Thoracic aorta (tissue), 2 donors: Measurements from ENCODE around the gene SRGAP1. TPM values are rescaled to one million over a fixed set of nuclear protein-coding genes. Genes with fewer than 3 reads are reported as not detected.

Experiments
- ATAC-seq: fragments of 150-250 bp; one replicate; pipeline ENCODE4 v1.8.0; 2017; ENCODE audit warnings: low read depth; ENCODE audit not compliant: insufficient number of reproducible peaks, low FRiP score
- DNase-seq: peaks from one replicate; pipeline ENCODE4 v3.0.0-alpha.2; 2020; ENCODE audit warnings: low spot score
- H3K27ac ChIP-seq, 2 donors: fragments of 200-600 bp; sonication (generic); 1 replicate in 1 of 2; 2 replicates in 1 of 2; pipeline ENCODE4 v1.5.1; 2016; ENCODE audit warnings: mild to moderate bottlenecking in 2 of 2, moderate library complexity in 2 of 2
- H3K27me3 ChIP-seq: fragments of 200-600 bp; sonication (generic); replicated peaks from 2 replicates; pipeline ENCODE4 v1.6.0; 2016; ENCODE audit warnings: mild to moderate bottlenecking; ENCODE audit not compliant: insufficient read depth
- H3K36me3 ChIP-seq: fragments of 200-600 bp; sonication (generic); one replicate; pipeline ENCODE4 v1.5.1; 2016
- H3K4me1 ChIP-seq, 2 donors: fragments of 200-600 bp; sonication (generic); 1 replicate in 1 of 2; 2 replicates in 1 of 2; pipeline versions ENCODE4 v1.5.1 to v1.6.0; 2016; ENCODE audit warnings: low read depth in 2 of 2, mild to moderate bottlenecking in 1 of 2; ENCODE audit not compliant: control insufficient read depth in 1 of 2
- H3K4me3 ChIP-seq: fragments of 200-600 bp; sonication (generic); 2 replicates; pipeline ENCODE4 v1.5.1; 2016; ENCODE audit warnings: mild to moderate bottlenecking
- H3K9me3 ChIP-seq: fragments of 200-600 bp; sonication (generic); 2 replicates; pipeline ENCODE4 v1.5.1; 2016
- total RNA-seq, 2 donors: library from RNA; depleted of rRNA; stranded (reverse); fragments of >200 nt; gene quantifications; one replicate each; pipeline versions ENCODE4 v1.1.0 to v1.2.3, GENCODE V29; 2016
- TF ChIP-seq, protein P1 (sequence below): fragments of 200-600 bp; sonication (generic); IDR thresholded peaks from one replicate; pipeline ENCODE4 v1.5.1; 2019; ENCODE audit warnings: antibody characterized with exemption

Gene SRGAP1
- total RNA-seq, 2 donors from 2014 or later: 7.9 to 24.1 TPM

DNA sequence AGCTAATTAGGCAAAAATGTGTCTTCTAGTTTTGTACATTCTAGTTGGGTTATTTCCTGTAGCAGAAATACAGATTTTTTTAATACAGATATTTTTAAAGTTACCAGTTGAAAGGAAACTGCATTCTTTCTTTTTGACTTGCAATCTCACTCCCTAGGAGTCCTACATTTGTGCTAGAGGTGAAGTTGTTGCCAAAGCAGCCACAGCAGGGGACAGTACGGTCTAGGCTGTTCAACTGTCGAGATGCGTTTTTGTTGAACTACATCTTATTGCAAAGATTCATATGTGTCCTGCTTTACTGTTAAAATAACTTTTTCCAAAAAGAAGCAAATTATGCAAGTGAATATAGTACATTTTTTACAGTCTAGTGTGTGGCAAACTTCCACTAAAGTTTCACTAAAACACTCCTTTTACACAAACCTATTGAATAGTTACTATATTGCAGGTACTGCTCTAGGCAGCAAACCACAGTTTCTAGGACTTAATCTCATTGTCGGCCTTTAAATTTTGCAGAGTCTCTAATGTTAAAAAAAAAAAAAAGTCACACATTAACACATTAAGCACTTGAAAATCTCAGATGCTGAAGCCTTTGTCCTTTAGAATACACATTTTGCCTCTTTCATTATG lies 30.2 kb upstream of the SRGAP1 start:
- no peaks in the 10 kb centered on the region for H3K36me3 ChIP-seq
- H3K27me3 ChIP-seq: peaks cover 3% of the 10 kb centered on the region
- H3K27ac ChIP-seq: no peak overlapping the region
- no peak overlapping the region for H3K4me3 ChIP-seq
- H3K4me1 ChIP-seq: no peaks in the 10 kb centered on the region
- ATAC-seq: no peak
- DNase-seq: no peak
- TF ChIP-seq, protein P1, sequence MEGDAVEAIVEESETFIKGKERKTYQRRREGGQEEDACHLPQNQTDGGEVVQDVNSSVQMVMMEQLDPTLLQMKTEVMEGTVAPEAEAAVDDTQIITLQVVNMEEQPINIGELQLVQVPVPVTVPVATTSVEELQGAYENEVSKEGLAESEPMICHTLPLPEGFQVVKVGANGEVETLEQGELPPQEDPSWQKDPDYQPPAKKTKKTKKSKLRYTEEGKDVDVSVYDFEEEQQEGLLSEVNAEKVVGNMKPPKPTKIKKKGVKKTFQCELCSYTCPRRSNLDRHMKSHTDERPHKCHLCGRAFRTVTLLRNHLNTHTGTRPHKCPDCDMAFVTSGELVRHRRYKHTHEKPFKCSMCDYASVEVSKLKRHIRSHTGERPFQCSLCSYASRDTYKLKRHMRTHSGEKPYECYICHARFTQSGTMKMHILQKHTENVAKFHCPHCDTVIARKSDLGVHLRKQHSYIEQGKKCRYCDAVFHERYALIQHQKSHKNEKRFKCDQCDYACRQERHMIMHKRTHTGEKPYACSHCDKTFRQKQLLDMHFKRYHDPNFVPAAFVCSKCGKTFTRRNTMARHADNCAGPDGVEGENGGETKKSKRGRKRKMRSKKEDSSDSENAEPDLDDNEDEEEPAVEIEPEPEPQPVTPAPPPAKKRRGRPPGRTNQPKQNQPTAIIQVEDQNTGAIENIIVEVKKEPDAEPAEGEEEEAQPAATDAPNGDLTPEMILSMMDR: no peak
- no peaks in the 10 kb centered on the region for H3K9me3 ChIP-seq

DNA sequence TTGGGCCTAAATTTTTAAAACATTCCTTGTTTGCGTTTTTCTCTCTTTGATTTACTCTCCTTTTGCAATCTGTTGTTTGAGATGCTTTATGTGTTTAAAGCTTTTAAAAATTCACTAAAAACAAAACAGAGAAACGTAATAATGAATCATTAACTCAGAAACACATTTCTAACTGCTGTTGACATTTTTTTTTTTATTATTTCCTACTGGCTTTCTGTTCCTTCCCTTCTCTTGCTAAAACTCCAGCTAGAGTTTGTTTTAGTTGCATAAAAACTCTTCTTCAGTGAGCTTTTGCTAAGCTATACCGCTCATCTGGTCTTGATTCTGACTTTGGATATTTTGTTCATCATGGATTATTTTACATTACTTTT lies 29.0 kb upstream of the SRGAP1 start:
- TF ChIP-seq, protein P1: no peak
- H3K9me3 ChIP-seq: no peaks in the 10 kb centered on the region
- peaks cover 3% of the 10 kb centered on the region for H3K27me3 ChIP-seq
- no peaks in the 10 kb centered on the region for H3K36me3 ChIP-seq
- H3K4me3 ChIP-seq: no peak overlapping the region
- ATAC-seq (no peak), DNase-seq (no peak)
- no peak overlapping the region for H3K27ac ChIP-seq
- H3K4me1 ChIP-seq: no peaks in the 10 kb centered on the region

DNA sequence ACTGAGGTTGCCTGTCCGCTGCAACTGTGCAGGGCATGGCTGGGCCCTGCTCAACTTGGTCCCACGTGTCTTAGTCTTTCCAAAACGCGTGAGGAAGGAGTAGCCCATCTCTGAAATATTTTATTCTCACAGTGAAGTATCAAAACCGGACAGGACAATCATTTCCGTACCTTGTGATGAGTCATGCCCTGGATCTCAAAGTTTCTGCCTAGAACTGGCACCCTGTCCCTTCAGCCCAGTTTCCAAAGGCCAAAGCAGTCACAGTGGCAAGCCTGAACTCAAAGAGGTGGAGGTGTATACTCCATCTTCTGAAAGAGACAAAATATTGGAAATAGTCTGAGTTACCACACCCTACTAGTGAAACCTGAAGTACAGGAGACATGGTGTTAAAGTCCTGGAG lies 28.5 kb upstream of the SRGAP1 start:
- H3K36me3 ChIP-seq: no peaks in the 10 kb centered on the region
- no peaks in the 10 kb centered on the region for H3K4me1 ChIP-seq
- H3K4me3 ChIP-seq: no peak overlapping the region
- no peak overlapping the region for H3K27ac ChIP-seq
- H3K9me3 ChIP-seq: no peaks in the 10 kb centered on the region
- peaks cover 3% of the 10 kb centered on the region for H3K27me3 ChIP-seq
- TF ChIP-seq, protein P1: no peak
- DNase-seq: no peak
- ATAC-seq: no peak

DNA sequence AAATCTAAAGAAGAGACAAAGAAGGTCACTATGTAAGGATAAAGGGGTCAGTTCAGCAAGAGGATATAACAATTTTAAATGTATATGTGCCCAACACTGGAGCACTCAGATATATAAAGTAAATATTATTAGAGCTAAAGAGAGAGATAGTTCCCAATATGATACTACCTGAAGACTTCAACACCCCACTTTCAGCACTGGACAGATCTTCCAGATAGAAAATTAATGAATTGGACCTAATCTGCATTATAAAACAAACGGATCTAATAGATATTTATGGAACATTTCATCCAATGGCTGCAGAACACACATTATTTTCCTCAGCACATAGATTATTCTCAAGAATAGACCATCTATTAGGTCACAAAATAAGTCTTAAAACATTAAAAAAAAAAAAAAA lies 24.1 kb upstream of the SRGAP1 start:
- Histone ChIP-seq H3K4me1 (no peaks in the 10 kb centered on the region), H3K9me3 (no peaks in the 10 kb centered on the region), H3K27me3 (no peaks in the 10 kb centered on the region), H3K36me3 (no peaks in the 10 kb centered on the region), H3K4me3 (no peak overlapping the region), H3K27ac (no peak overlapping the region)
- no peak for DNase-seq
- TF ChIP-seq, protein P1: no peak
- no peak for ATAC-seq

DNA sequence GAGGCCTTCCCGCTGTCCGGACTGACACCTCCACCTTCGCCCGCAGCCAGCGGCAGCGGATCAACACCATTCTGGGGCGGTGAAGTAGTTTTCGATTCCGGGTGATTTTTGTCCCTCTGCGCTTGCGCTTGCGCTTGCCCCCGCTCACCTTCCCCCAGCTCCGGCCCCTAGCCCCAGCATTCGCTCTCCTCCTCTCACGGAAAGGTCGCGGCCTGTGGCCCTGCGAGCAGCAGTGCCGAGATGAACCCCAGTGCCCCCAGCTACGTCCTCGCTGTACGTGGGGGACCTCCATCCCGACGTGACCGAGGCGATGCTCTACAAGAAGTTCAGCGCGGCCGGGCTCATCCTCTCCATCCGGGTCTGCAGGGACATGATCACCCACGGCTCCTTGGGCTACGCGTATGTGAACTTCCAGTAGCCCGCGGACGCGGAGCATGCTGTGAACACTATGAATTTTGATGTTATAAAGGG lies 22.7 kb upstream of the SRGAP1 start:
- TF ChIP-seq, protein P1: no peak
- H3K9me3 ChIP-seq: no peaks in the 10 kb centered on the region
- no peaks in the 10 kb centered on the region for H3K4me1 ChIP-seq
- DNase-seq (no peak), ATAC-seq (no peak)
- H3K36me3 ChIP-seq: no peaks in the 10 kb centered on the region
- peak overlapping the region in 1 of 2 donors; percentile 32 for H3K27ac ChIP-seq
- H3K4me3 ChIP-seq: peak overlapping the region; percentile 83
- H3K27me3 ChIP-seq: no peaks in the 10 kb centered on the region
